GM18502 (cell line): ENCODE results near the gene ATG16L2.

ENCODE experiments used
- ATAC-seq: cut with Tn5 transposase; IDR thresholded peaks from one replicate; pipeline ENCODE4 v1.9.1; 2021; ENCODE audit warnings: mild to moderate bottlenecking; ENCODE audit not compliant: unreplicated experiment, poor library complexity

ATG16L2 gene

GRCh38 chr11:72871119-72871518 is 56.9 kb downstream of the ATG16L2 start:
- no peak for ATAC-seq

GRCh38 chr11:72872012-72872411 is 57.8 kb downstream of the ATG16L2 start:
- ATAC-seq: no peak

- no peak for ATAC-seq
Observed at GRCh38 chr11:72875736-72876135, 61.5 kb downstream of the ATG16L2 start.

- no peak for ATAC-seq
Observed at GRCh38 chr11:72876147-72876546, 61.9 kb downstream of the ATG16L2 start.
